ENCODE measurements around the gene IFRD1. TPM values are rescaled to one million over a fixed set of nuclear protein-coding genes. Genes with fewer than 3 reads are reported as not detected.
"Not testable (repeated sequence)": the region's sequence is repeated elsewhere in the genome, so short reads cannot be mapped to it uniquely, and the experiment has no call there.

Gene IFRD1
- total RNA-seq, 4 donors from 2014 or later, result 85.2 to 116 (median 102) TPM

GRCh38 chr7:112510743-112511110 is 60.5 kb downstream of the IFRD1 start:
- H3K9me3 ChIP-seq, result no peaks in the 10 kb centered on the region
- no peak for DNase-seq (ENCODE audit: low spot score in 2 of 2)
- TF ChIP-seq POLR2A (IDR thresholded peaks at IDR 0.05), result no peak
- TF ChIP-seq EP300 (IDR thresholded peaks at IDR 0.05), result no peak
- no peak for TF ChIP-seq CTCF (IDR thresholded peaks at IDR 0.05)
- no peaks in the 10 kb centered on the region for H3K36me3 ChIP-seq
- H3K27ac ChIP-seq, result no peak overlapping the region
- H3K4me3 ChIP-seq, result no peak overlapping the region
- no peaks in the 10 kb centered on the region for H3K27me3 ChIP-seq
- H3K4me1 ChIP-seq, result no peaks in the 10 kb centered on the region

- 92 to 94% methylated on average over 6 of the region's 6 CpGs for WGBS, 2 donors
- Histone ChIP-seq H3K9me3 (no peaks in the 10 kb centered on the region), H3K4me3 (no peak overlapping the region), H3K27ac (no peak overlapping the region), H3K27me3 (no peaks in the 10 kb centered on the region), H3K36me3 (no peaks in the 10 kb centered on the region), H3K4me1 (no peaks in the 10 kb centered on the region)
- DNase-seq (ENCODE audit: low spot score in 2 of 2), result no peak
- TF ChIP-seq POLR2A (IDR thresholded peaks at IDR 0.05) (no peak), EP300 (IDR thresholded peaks at IDR 0.05) (no peak), CTCF (IDR thresholded peaks at IDR 0.05) (no peak)
Observed at GRCh38 chr7:112511451-112512202, 61.4 kb downstream of the IFRD1 start.

GRCh38 chr7:112512451-112513210 is 62.4 kb downstream of the IFRD1 start:
- TF ChIP-seq CTCF (IDR thresholded peaks at IDR 0.05), result no peak
- TF ChIP-seq POLR2A (IDR thresholded peaks at IDR 0.05), result no peak
- TF ChIP-seq EP300 (IDR thresholded peaks at IDR 0.05), result no peak
- WGBS, 2 donors, result 88 to 92% methylated on average over 5 of the region's 5 CpGs
- no peaks in the 10 kb centered on the region for H3K9me3 ChIP-seq
- no peaks in the 10 kb centered on the region for H3K36me3 ChIP-seq
- H3K4me1 ChIP-seq, result no peaks in the 10 kb centered on the region
- H3K4me3 ChIP-seq, result no peak overlapping the region
- no peak for DNase-seq (ENCODE audit: low spot score in 2 of 2)
- no peak overlapping the region for H3K27ac ChIP-seq
- H3K27me3 ChIP-seq, result no peaks in the 10 kb centered on the region

- no peaks in the 10 kb centered on the region for H3K9me3 ChIP-seq
- DNase-seq (ENCODE audit: low spot score in 2 of 2), result no peak
- 93 to 95% methylated on average over 5 of the region's 5 CpGs for WGBS, 2 donors
- H3K4me3 ChIP-seq, result no peak overlapping the region
- no peaks in the 10 kb centered on the region for H3K4me1 ChIP-seq
- no peak overlapping the region for H3K27ac ChIP-seq
- H3K27me3 ChIP-seq, result no peaks in the 10 kb centered on the region
- H3K36me3 ChIP-seq, result no peaks in the 10 kb centered on the region
- TF ChIP-seq EP300 (IDR thresholded peaks at IDR 0.05) (no peak), CTCF (IDR thresholded peaks at IDR 0.05) (no peak)
Observed at GRCh38 chr7:112515989-112516388, 65.7 kb downstream of the IFRD1 start.

GRCh38 chr7:112516418-112516817 is 66.2 kb downstream of the IFRD1 start:
- not testable (repeated sequence) for DNase-seq (ENCODE audit: low spot score in 2 of 2); H3K4me1 ChIP-seq; H3K27me3 ChIP-seq; H3K27ac ChIP-seq; H3K36me3 ChIP-seq; H3K4me3 ChIP-seq; H3K9me3 ChIP-seq
- WGBS, 2 donors, result 79% methylated on average over 4 to 5 of the region's 5 CpGs
